22Rv1 (cell line): ENCODE data around the gene REEP6.

Experiments used
- CTCF ChIP-seq: fragments of 450-650 bp; IDR thresholded peaks from 2 replicates; pipeline ENCODE4 v1.5.1; 2017; ENCODE audit warnings: mild to moderate bottlenecking
- ZFX ChIP-seq: fragments of 450-650 bp; IDR thresholded peaks from 2 replicates; pipeline ENCODE4 v1.6.1; 2017; ENCODE audit warnings: antibody characterized with exemption, borderline replicate concordance

DNA sequence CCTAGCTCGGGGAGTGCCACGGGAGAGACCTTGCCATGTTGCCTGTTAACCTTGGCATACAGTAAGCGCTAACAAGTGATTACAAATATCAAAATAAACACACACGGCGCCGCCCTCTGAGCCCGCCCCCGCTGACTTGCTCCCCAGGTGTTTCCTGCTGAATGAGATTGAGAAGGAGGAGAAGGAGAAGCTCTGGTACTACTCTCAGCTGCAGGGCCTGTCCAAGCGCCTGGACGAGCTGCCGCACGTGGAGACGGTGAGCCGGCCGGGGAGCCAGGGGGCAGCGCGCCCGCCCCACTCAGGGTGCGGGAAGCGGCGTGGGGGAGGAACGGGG, 36.0 kb upstream of the REEP6 start:
- TF ChIP-seq CTCF = no peak
- no peak for TF ChIP-seq ZFX
